Lung (tissue), 12 donors: ENCODE results near the gene LEPROT. TPM values are rescaled to one million over a fixed set of nuclear protein-coding genes. Genes with fewer than 3 reads are reported as not detected.

Experiments used
- ATAC-seq: fragments of 200-7000 bp; cut with Tn5 transposase; one replicate; pipeline ENCODE4 v1.9.1; 2020; ENCODE audit warnings: moderate number of reproducible peaks; ENCODE audit not compliant: insufficient read depth, low FRiP score
- DNase-seq, 3 donors: peaks; one replicate each; pipeline ENCODE4 v3.0.0-alpha.2; 2013 to 2017
- H3K27ac ChIP-seq, 2 donors: one replicate each; pipeline ENCODE4 v1.5.1; 2013; ENCODE audit warnings: mild to moderate bottlenecking in 2 of 2, moderate library complexity in 2 of 2, control low read depth in 1 of 2, inconsistent platforms in 1 of 2, low read depth in 1 of 2, low read length in 1 of 2
- H3K27me3 ChIP-seq, 3 donors: one replicate each; pipeline ENCODE4 v1.5.1; 2013; ENCODE audit warnings: low read length in 2 of 3; ENCODE audit not compliant: control insufficient read depth in 3 of 3, insufficient read depth in 3 of 3
- H3K36me3 ChIP-seq, 4 donors: one replicate each; pipeline ENCODE4 v1.5.1; 2013; ENCODE audit warnings: low read length in 4 of 4, mild to moderate bottlenecking in 1 of 4, moderate library complexity in 1 of 4; ENCODE audit not compliant: control insufficient read depth in 4 of 4, insufficient read depth in 4 of 4
- H3K4me1 ChIP-seq, 5 donors: one replicate each; pipeline ENCODE4 v1.5.1; 2013; ENCODE audit warnings: low read length in 5 of 5, mild to moderate bottlenecking in 2 of 5, moderate library complexity in 1 of 5; ENCODE audit not compliant: control insufficient read depth in 5 of 5, insufficient read depth in 5 of 5
- H3K4me3 ChIP-seq: one replicate; pipeline ENCODE4 v1.5.1; 2013; ENCODE audit warnings: mild to moderate bottlenecking, control low read depth, moderate library complexity
- H3K9ac ChIP-seq, 2 donors: one replicate each; pipeline ENCODE4 v1.5.1; 2013; ENCODE audit warnings: low read length in 2 of 2, control low read depth in 1 of 2; ENCODE audit not compliant: insufficient read depth in 1 of 2
- H3K9me3 ChIP-seq, 4 donors: one replicate each; pipeline ENCODE4 v1.5.1; 2013; ENCODE audit warnings: low read length in 3 of 4, mild to moderate bottlenecking in 1 of 4, moderate library complexity in 1 of 4; ENCODE audit not compliant: control insufficient read depth in 4 of 4, insufficient read depth in 3 of 4
- CTCF ChIP-seq: IDR thresholded peaks from 2 replicates; pipeline ENCODE4 v1.5.1; 2012; ENCODE audit warnings: mild to moderate bottlenecking; ENCODE audit errors: control extremely low read depth, extremely low read depth
- whole genome bisulfite sequencing, 2 donors: extraction: QIAGEN DNeasy Blood & Tissue Kit; methylation state at CpG; one replicate each; pipeline ENCODE4 v1.1.7; 2013; 5-methylcytosine and 5-hydroxymethylcytosine counted together
- polyA plus RNA-seq, 2 donors: library from polyadenylated mRNA; stranded (reverse); fragments of 200-250 nt; gene quantifications; one replicate each; pipeline ENCODE4 v1.2.1, GENCODE V29; 2013
- total RNA-seq, 2 donors: library from RNA; depleted of rRNA in 1 of 2; stranded (reverse); fragments of >200 nt in 1 of 2; gene quantifications; one replicate each; pipeline ENCODE4 v1.2.1, GENCODE V29; 2014 to 2021
- donor health status: control.
- donor health status: control.
- donor health status: Bipolar disorder and iron deficiency.
- donor health status: healthy.
- donor health status: DM: yes; HTN: yes; CAD: no.

The LEPROT gene
- total and polyA plus RNA-seq, 4 donors = 43.0 to 88.6 (median 68.5) TPM

DNA sequence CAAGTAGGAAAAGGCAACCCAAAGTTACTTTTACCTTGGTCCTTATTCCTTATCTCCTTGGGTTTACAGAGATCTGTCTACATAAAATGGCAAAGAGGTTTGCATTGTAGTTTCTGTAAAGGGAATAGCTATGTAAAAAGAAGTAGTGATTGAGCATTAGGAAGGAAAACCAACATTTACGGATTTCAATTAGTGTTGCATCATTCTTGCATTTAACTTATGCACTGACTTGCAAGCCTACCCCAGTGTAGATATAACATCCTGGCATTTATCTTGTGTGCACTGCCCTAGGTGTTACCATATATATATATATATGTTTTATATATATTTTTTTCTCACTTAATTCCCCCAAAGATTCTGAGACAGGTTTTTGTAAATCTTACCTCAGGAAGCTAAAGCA, 3.7 kb upstream of the LEPROT start:
- Histone ChIP-seq H3K9ac (no peak overlapping the region), H3K27ac (no peak overlapping the region), H3K36me3 (peaks cover 0 to 4% (median 0%) of the 10 kb centered on the region in 4 donors), H3K9me3 (no peaks in the 10 kb centered on the region), H3K4me3 (no peak overlapping the region), H3K4me1 (peaks cover 0 to 9% (median 0%) of the 10 kb centered on the region in 5 donors), H3K27me3 (no peaks in the 10 kb centered on the region)
- 42 to 78% methylated on average over 1 of the region's 1 CpG for WGBS, 2 donors
- DNase-seq = no peak
- no peak for TF ChIP-seq CTCF
- no peak for ATAC-seq

DNA sequence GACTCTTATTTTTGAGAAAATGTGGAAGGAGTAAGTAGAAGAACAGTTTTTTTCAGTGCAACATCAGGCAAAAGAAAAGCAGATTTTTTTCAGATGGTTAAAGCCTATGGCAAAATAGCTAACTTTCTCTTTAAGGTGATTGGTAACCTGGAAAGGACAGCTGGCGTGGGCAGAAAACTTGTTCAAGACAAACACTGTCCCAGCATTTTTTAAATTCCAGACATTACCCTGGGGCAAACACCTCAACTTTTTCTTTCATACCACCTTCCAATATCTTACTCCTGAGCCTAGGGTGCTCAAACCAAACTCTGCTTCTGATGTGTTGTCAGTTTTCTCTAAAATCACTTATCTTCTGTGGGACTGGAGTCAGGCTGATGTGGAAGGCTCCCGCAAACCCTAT, 2.7 kb upstream of the LEPROT start:
- TF ChIP-seq CTCF = no peak
- WGBS, 2 donors = 78 to 87% methylated on average over 2 of the region's 2 CpGs
- Histone ChIP-seq H3K27me3 (no peaks in the 10 kb centered on the region), H3K4me1 (peaks cover 7 to 19% (median 8%) of the 10 kb centered on the region in 5 donors), H3K9me3 (no peaks in the 10 kb centered on the region), H3K9ac (no peak overlapping the region), H3K27ac (no peak overlapping the region), H3K4me3 (no peak overlapping the region), H3K36me3 (peaks cover 0 to 4% (median 0%) of the 10 kb centered on the region in 4 donors)
- DNase-seq (no peak), ATAC-seq (no peak)

GRCh38 chr1:65418522-65419185, 1.8 kb upstream of the LEPROT start:
- H3K4me1 ChIP-seq = peaks cover 8 to 24% (median 11%) of the 10 kb centered on the region in 5 donors
- DNase-seq = no peak
- no peak for ATAC-seq
- H3K36me3 ChIP-seq = no peaks in the 10 kb centered on the region
- no peak for TF ChIP-seq CTCF
- H3K9ac ChIP-seq = no peak overlapping the region
- H3K9me3 ChIP-seq = no peaks in the 10 kb centered on the region
- H3K4me3 ChIP-seq = no peak overlapping the region
- no peaks in the 10 kb centered on the region for H3K27me3 ChIP-seq
- 89 to 95% methylated on average over 4 of the region's 4 CpGs for WGBS, 2 donors
- H3K27ac ChIP-seq = no peak overlapping the region
